Measurements from ENCODE around the gene NXN. TPM values are rescaled to one million over a fixed set of nuclear protein-coding genes. Genes with fewer than 3 reads are reported as not detected.

NXN gene
- 21.5 to 27.5 TPM (median 23.4 TPM) in 5 replicates for total RNA-seq (2022; extraction: Qiagen RNA extraction)

DNA sequence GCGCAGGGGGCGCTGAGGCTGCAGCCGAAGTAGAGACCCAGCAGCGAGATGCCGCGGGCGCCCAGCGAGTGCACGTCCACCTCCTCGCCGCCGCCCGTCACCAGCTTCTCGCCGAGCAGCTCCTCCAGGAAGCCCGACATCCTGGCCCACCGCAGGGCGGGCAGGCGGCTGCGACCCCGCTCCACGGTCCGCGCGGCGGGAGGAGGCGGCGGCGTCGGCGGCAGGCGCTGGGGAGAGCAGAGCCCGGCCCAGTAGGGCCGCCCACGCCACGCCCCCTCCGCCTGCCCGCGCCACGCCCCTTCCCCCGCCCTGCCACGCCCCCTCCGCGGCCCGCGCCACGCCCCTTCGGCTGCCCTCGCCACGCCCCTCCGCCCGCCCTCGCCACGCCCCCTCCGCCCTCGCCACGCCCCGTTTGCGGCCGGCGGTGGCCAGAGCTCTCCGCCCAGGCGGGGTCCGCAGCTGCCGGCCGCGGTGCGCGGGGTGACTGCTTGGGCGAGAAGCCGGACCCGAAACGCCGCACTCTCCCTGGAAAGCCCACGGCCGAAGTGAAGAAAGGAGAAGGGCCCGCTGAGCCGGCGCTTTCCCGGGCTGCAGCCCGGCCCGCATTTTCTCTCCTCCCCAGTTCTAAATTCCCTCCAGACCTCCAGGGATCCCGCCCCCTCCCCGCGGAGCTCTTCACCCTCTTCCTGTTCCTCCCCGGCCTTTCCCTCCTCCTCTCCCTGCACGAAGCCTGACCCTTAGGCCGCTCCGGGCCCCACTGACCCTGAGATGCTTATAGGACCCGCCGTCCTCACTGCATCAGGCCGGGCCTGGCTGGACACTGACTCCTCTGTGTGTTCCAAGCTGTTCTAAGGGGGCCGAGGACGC, at the start of gene NXN:
TSS of gene NXN (minus strand) at position 238 of the 867 bp plus-strand sequence.

DNA sequence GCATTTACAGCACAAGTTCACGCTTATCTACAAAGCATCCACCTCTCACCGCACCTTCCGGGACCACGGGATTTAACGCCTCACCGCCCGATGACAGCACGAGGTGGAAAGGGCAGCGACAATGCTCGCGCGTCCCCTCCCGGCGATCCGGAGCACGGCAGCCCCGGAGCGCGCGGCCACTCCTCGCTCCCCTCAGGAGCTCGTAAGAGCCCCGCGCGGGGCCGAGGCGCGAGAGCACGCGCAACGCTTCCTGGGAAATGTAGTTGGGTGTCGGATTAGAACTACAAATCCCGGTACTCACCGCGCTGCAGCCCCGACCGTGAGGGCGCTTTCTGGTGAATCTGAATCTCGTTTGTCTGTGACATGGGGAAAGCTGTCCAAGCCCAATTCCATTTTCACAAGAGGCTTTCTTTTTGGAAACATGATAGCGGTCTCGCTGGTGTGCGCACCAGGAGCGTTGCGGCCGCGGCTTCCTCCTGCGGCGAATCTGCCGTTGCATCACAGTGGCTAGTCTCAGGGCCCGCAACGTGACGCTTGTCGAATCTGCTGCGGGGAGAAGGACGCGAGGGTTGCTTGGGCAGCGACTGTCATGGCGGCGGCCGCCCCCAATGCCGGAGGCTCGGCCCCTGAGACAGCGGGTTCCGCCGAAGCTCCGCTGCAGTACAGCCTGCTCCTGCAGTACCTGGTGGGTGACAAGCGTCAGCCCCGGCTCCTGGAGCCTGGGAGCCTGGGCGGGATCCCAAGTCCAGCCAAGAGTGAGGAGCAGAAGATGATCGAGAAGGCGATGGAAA, 17.2 kb upstream of the NXN start, which contains the start of gene TIMM22:
TSS of gene TIMM22 (plus strand) at position 576 of the 791 bp plus-strand sequence. CDS start at position 590, 14 bp downstream.

DNA sequence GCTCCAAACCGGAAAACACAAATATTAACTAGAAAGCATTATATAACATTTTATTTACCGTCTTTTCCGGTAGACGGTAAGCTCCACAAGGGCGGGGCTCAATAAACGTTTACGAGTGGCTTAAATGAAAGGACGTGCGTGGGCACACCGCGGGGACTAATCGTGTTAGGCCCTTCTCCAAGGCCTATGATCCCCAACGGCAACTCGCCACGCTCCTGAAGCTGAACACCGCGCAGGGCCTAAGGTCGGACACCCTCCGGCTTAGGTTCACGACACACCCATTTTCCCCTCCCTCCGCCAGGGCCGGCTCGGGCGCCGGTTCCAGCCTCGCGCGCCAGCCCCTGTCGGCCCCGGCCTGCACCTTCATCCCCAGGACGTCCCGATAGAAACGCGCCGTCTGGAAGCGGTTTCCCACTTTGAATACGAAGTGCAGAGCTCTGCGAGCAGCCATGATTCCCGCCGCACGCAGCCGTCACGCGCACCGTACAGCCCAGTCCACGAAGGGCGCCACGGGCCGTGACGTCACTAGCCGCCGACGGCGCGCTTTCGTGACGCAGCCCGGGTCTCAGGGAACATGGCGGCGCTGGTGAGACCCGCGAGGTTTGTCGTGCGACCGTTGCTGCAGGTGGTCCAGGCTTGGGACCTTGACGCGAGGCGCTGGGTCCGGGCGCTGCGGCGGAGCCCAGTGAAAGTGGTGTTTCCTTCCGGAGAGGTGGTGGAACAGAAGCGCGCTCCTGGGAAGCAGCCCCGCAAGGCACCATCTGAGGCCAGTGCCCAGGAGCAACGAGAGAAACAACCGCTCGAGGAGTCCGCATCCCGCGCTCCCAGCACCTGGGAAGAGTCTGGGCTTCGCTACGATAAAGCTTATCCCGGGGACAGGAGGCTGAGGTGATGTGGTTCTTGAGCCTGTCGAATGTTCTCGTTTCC, 197.5 kb downstream of the NXN start, which contains the start of the genes GLOD4 and MRM3:
TSS of gene GLOD4 (minus strand) at position 476 of the 927 bp plus-strand sequence. CDS start at position 451, 25 bp downstream.
TSS of gene MRM3 (plus strand) at position 549 of the 927 bp plus-strand sequence. CDS start at position 575, 26 bp downstream.

DNA sequence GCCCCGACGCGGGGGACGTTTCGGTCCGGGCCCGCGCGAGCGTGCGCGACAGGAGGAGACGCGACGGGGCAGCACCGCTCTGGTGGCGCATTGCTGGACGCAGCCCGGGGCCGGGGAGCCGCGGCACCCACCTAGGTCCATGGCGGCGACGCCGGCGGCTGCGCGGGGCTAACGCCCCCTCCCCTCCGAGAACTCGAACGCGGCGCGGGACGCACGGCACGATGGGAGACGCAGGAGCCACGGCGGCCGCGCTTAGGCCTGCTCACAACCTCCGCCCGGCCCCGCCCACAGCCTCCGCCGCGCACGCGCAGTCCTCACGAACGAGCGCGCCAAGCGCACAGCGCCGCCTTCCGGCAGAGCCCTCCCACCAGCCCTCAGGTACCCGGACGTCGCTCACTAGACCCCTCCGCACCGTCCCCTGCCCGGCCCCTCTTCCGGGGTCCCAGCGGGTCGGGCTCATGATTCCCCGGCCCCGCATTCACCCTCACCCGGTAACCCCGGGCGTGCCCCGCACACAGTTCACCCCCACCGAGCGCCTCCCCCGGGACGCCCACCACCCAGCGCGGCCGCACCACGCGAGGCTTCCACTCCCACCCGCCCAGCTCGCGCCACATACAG, 227.5 kb downstream of the NXN start, which contains the start of gene GEMIN4:
TSS of gene GEMIN4 (minus strand) at position 263 of the 618 bp plus-strand sequence. CDS start at position 141, 122 bp downstream.

Other genes with a start within 250 kb of the NXN start
- gene TLCD3A, start 247.2 kb downstream of the NXN start, total RNA-seq (2022; extraction: Qiagen RNA extraction): 52.0 to 58.2 TPM (median 57.0 TPM) in 5 replicates
- gene GEMIN4, start 227.5 kb downstream of the NXN start, total RNA-seq (2022; extraction: Qiagen RNA extraction): 52.0 to 57.6 TPM (median 55.2 TPM) in 5 replicates
- 87.9 to 139 TPM (median 97.2 TPM) in 5 replicates for gene GLOD4, start 197.5 kb downstream of the NXN start, total RNA-seq (2022; extraction: Qiagen RNA extraction)
- 41.0 to 48.3 TPM (median 43.3 TPM) in 5 replicates for gene MRM3, start 197.4 kb downstream of the NXN start, total RNA-seq (2022; extraction: Qiagen RNA extraction)
- 27.6 to 32.0 TPM (median 30.3 TPM) in 5 replicates for gene TIMM22, start 17.4 kb upstream of the NXN start, total RNA-seq (2022; extraction: Qiagen RNA extraction)
- gene ABR, start 200.2 kb upstream of the NXN start, total RNA-seq (2022; extraction: Qiagen RNA extraction): 119 to 138 TPM (median 128 TPM) in 5 replicates